Peyer's patch (tissue), 4 donors: ENCODE results near the gene BCL2L14.

ENCODE experiments used
- POLR2A ChIP-seq, 2 donors: fragments of 450-650 bp; IDR thresholded peaks; one replicate each; pipeline ENCODE4 v1.5.1; 2017; ENCODE audit warnings: antibody characterized with exemption in 2 of 2, mild to moderate bottlenecking in 2 of 2, moderate library complexity in 2 of 2
- TF ChIP-seq, protein P1 (sequence below), 6 experiments: fragments of 450-650 bp in 4 of 6; fragments of 200-600 bp in 2 of 6; sonication (generic) in 1 of 6; IDR thresholded peaks; one replicate each; pipeline ENCODE4 v1.5.1; 2017 to 2019; ENCODE audit warnings: antibody characterized with exemption in 6 of 6, mild to moderate bottlenecking in 3 of 6, moderate library complexity in 1 of 6

DNA sequence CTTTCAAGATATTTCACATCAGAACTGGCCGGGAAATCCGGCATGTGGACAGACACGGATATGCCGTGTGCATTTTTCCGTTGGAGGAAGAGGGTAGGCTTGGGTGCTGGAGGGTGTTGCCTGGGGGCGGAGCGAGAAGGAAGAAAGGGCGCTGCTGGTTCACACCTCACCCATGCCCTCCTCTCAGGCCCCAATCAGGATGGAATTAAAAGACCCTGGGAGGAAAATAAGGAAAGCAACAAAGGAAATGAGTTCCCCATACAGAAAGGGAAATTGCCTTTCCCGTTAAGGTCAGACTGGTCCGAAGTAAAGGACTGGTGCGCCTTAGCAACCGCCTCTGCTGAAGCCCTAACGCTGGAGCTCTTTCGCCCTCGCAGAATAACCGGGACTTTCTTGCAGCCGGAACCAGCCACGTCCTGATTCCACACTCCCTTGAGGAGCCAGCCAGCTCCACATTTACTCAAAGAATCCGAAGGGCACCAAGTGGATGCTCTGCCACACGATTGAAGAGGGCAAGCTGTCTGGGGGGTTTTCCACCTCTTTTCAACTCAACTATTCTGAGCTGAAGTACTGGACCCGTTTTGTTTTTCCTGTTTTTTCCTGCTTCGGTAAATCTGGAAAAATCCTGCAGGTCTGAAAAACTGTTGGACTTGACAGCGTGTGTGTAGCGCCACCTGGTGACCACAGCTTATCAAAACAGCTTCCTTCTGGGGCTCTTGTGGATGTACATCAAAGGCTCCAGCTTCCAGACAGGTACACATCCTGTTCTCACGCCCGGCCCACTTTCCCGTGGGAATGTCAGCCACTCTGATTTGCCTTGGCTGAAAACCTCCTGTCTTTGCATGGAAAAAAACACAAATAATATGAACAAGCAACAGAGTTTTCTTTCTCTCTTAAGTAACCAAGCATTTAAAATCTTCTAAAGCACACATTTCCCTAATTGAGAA lies 37.6 kb upstream of the BCL2L14 start:
- TF ChIP-seq POLR2A (IDR thresholded peaks at IDR 0.05), result no peak
- TF ChIP-seq, protein P1, sequence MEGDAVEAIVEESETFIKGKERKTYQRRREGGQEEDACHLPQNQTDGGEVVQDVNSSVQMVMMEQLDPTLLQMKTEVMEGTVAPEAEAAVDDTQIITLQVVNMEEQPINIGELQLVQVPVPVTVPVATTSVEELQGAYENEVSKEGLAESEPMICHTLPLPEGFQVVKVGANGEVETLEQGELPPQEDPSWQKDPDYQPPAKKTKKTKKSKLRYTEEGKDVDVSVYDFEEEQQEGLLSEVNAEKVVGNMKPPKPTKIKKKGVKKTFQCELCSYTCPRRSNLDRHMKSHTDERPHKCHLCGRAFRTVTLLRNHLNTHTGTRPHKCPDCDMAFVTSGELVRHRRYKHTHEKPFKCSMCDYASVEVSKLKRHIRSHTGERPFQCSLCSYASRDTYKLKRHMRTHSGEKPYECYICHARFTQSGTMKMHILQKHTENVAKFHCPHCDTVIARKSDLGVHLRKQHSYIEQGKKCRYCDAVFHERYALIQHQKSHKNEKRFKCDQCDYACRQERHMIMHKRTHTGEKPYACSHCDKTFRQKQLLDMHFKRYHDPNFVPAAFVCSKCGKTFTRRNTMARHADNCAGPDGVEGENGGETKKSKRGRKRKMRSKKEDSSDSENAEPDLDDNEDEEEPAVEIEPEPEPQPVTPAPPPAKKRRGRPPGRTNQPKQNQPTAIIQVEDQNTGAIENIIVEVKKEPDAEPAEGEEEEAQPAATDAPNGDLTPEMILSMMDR (IDR thresholded peaks at IDR 0.05), result peak; percentile 67 to 96 (median 90)
